Panc1 (cell line): Measurements from ENCODE around the gene RNU5B-1.

ENCODE experiments used
- POLR2AphosphoS5 ChIP-seq: IDR thresholded peaks from 2 replicates; pipeline ENCODE4 v1.6.1; 2012; ENCODE audit warnings: mild to moderate bottlenecking, low read depth, low read length, moderate library complexity
- TCF7L2 ChIP-seq: IDR thresholded peaks from 2 replicates; pipeline ENCODE4 v1.6.1; 2011; ENCODE audit warnings: mild to moderate bottlenecking, low read depth, low read length, inconsistent platforms
- TF ChIP-seq, protein P1 (sequence below): fragments of 450-650 bp; IDR thresholded peaks from 2 replicates; pipeline ENCODE4 v1.5.1; 2017; ENCODE audit warnings: mild to moderate bottlenecking

DNA sequence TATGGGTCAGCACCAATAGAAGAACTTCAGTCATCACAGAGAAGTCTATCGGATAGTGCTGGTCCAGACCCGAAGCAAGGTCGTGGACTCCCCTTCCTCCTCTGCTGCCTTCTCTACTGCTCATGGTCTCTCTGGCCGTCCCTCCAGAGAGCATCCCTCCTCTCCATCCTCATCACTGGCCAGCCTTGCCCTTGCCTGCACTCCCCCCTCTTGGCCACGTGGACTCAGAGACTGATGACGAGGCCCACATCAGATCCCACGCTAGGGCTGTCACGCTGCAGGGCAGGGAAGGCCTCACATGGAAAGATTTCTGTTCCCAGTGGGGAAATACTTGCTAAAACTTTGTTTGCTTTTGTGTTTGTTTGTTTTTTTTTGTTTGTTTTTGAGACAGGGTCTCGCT, 38.0 kb downstream of the RNU5B-1 start:
- TF ChIP-seq, protein P1, sequence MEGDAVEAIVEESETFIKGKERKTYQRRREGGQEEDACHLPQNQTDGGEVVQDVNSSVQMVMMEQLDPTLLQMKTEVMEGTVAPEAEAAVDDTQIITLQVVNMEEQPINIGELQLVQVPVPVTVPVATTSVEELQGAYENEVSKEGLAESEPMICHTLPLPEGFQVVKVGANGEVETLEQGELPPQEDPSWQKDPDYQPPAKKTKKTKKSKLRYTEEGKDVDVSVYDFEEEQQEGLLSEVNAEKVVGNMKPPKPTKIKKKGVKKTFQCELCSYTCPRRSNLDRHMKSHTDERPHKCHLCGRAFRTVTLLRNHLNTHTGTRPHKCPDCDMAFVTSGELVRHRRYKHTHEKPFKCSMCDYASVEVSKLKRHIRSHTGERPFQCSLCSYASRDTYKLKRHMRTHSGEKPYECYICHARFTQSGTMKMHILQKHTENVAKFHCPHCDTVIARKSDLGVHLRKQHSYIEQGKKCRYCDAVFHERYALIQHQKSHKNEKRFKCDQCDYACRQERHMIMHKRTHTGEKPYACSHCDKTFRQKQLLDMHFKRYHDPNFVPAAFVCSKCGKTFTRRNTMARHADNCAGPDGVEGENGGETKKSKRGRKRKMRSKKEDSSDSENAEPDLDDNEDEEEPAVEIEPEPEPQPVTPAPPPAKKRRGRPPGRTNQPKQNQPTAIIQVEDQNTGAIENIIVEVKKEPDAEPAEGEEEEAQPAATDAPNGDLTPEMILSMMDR: no peak
- TF ChIP-seq POLR2AphosphoS5: no peak
- no peak for TF ChIP-seq TCF7L2
